SH-SY5Y (cell line): ENCODE data around the gene PRRT4.

Experiments
- GATA2 ChIP-seq: IDR thresholded peaks from 2 replicates; pipeline ENCODE4 v1.6.1; 2011; ENCODE audit warnings: mild to moderate bottlenecking, low read depth, low read length
- GATA3 ChIP-seq: IDR thresholded peaks from 2 replicates; pipeline ENCODE4 v1.6.1; 2011; ENCODE audit warnings: low read depth, mild to moderate bottlenecking, low read length, moderate library complexity

DNA sequence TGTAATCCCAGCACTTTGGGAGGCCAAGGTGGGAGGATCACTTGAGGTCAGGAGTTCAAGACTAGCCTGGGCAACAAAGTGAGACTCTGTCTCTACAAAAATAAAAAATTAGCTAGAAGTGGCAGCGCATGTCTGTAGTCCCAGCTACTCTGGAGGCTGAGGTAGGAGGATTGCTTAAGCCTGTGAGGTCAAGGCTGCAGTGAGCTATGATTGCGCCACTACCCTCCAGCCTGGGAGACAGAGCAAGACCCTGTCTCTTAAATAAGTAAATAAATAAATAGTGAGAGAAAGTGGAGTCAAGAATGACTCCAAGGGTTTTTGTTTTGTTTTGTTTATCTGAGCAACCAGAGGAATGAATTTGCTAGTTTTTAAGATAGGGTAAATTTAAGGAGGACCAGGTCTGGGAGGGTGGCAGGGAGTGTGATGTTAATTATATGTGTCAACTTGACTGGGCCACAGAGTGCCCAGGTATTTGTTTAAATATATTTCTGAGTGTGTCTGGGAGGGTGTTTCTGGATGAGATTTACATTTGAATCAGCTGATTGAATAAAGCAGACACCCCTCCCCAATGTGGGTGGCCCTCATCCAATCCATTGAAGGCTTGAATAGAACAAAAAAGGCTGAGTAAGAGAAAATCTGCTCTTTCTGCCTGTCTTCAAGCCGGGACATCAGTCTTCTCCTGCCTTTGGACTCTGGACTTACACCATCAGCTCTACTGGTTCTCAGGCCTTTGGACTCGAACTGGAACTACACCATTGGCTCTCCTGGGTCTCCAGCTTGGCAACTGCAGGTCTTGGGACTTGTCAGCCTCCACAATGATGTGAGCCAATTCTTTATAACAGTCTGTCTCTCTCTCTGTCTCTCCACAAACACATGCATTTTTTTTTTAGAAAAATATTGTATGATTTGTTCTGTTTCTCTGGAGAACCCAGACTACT lies 24.8 kb upstream of the PRRT4 start:
- no peak for TF ChIP-seq GATA3
- TF ChIP-seq GATA2 = no peak
